Peyer's patch (tissue), 4 donors: ENCODE results near the gene UBE2E2.

ENCODE experiments used
- POLR2A ChIP-seq, 2 donors: fragments of 450-650 bp; IDR thresholded peaks; one replicate each; pipeline ENCODE4 v1.5.1; 2017; ENCODE audit warnings: antibody characterized with exemption in 2 of 2, mild to moderate bottlenecking in 2 of 2, moderate library complexity in 2 of 2
- TF ChIP-seq, protein P1 (sequence below), 6 experiments: fragments of 450-650 bp in 4 of 6; fragments of 200-600 bp in 2 of 6; sonication (generic) in 1 of 6; IDR thresholded peaks; one replicate each; pipeline ENCODE4 v1.5.1; 2017 to 2019; ENCODE audit warnings: antibody characterized with exemption in 6 of 6, mild to moderate bottlenecking in 3 of 6, moderate library complexity in 1 of 6

DNA sequence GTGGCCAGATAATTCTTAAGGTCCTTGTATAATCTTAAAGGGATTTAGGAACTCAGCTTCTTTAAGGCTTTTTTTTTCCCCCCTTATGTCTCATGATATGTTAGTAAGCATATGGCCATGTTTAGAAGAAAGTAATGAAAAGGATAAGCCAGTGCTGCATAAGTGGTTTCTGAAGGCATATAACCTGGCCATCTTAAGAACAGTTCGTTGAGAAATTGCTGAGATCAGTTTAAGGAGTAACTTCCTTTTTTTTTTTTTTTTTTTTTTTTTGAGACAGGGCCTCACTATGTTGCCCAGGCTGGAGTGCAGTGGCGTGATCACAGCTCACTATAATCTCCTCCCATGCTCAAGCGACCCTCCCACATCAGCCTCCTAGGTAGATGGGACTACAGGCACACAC lies 51.7 kb downstream of the UBE2E2 start:
- TF ChIP-seq, protein P1, sequence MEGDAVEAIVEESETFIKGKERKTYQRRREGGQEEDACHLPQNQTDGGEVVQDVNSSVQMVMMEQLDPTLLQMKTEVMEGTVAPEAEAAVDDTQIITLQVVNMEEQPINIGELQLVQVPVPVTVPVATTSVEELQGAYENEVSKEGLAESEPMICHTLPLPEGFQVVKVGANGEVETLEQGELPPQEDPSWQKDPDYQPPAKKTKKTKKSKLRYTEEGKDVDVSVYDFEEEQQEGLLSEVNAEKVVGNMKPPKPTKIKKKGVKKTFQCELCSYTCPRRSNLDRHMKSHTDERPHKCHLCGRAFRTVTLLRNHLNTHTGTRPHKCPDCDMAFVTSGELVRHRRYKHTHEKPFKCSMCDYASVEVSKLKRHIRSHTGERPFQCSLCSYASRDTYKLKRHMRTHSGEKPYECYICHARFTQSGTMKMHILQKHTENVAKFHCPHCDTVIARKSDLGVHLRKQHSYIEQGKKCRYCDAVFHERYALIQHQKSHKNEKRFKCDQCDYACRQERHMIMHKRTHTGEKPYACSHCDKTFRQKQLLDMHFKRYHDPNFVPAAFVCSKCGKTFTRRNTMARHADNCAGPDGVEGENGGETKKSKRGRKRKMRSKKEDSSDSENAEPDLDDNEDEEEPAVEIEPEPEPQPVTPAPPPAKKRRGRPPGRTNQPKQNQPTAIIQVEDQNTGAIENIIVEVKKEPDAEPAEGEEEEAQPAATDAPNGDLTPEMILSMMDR (IDR thresholded peaks at IDR 0.05), result no peak
- no peak for TF ChIP-seq POLR2A (IDR thresholded peaks at IDR 0.05)
